Choroid plexus epithelial cell (primary cell): ENCODE measurements around the gene ZNF135.
A peak's percentile ranks its signal among the peaks of the same experiment; 100 is the strongest.

ENCODE experiments used
- DNase-seq: peaks from one replicate; pipeline ENCODE4 v3.0.0-alpha.2; 2010; ENCODE audit warnings: low read depth
- H3K4me3 ChIP-seq: 2 replicates; pipeline ENCODE4 v1.5.1; 2011; ENCODE audit warnings: low read depth, mild to moderate bottlenecking, control low read depth, low read length, moderate library complexity
- CTCF ChIP-seq: conservative IDR thresholded peaks from 2 replicates; pipeline ENCODE4 v1.5.1; 2011; ENCODE audit warnings: low read depth, mild to moderate bottlenecking, control low read depth, inconsistent platforms, low read length, moderate library complexity

Gene ZNF135

DNA sequence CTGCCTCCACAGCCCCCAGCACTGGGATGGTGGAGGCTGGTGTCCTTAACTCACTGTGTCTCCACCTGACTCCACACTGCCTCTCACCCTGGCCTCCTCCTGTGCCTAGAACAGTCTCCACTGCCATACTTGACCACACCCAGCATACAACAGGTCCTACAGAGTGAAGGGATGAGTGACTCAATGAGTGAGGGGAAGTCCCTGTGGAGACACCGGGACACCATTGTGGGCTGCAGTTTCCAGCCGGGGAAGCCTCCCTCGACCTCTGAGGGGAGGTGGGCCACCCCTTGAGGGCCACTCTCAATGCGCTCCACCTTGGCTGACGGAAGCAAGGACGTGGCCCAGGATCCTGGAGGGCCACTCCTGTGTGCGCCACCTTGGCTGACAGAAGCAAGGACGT is 2.8 kb upstream of the ZNF135 start:
- no peak for TF ChIP-seq CTCF
- no peak for DNase-seq
- H3K4me3 ChIP-seq, result no peak overlapping the region

DNA sequence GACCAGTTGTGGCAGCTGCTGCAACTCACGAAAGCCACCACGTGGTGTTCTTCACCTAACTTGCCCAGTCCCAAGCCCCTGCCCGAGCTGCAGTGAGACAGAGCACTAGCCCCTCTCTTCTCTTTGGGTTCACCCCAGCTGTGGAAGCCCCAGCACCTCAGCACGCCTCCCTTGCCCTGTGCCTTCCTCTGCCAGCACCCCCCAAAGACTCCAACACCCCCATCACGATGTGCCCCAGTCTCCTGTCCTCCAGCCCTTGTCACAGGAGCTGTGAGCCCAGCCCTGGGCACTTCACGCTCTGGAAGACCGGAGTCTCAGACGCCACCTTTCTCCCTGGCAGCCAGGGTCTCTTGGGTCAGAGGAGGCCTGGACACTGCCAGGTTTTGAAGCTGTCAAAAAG is 2.2 kb upstream of the ZNF135 start:
- TF ChIP-seq CTCF, result no peak
- no peak for DNase-seq
- no peak overlapping the region for H3K4me3 ChIP-seq

- DNase-seq, result no peak
- H3K4me3 ChIP-seq, result no peak overlapping the region
- no peak for TF ChIP-seq CTCF
These were observed 615 bp upstream of the ZNF135 start for GRCh38 chr19:58058467-58058866.

DNA sequence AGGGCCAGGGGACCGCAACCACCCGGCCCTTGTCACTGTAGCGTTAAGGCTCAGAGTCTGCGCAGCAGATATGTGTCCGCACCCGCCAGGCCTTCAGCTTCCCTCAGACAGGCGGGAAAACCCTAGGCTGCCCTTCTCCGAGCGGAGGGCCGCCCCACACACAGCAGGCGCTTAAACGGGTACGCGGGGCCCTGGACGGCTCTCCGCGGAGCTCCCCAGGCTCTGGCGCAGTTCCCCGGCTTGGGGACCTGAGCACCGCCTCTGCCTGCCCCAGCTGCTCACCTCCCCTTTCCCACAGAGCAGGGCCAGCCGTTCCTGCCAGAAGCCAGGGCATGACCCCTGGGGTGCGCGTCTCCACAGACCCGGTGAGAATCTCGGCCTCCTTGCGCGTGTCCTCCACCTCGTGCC is 593 bp downstream of the ZNF135 start:
- no peak for DNase-seq
- H3K4me3 ChIP-seq, result peak overlapping the region; percentile 63
- no peak for TF ChIP-seq CTCF

DNA sequence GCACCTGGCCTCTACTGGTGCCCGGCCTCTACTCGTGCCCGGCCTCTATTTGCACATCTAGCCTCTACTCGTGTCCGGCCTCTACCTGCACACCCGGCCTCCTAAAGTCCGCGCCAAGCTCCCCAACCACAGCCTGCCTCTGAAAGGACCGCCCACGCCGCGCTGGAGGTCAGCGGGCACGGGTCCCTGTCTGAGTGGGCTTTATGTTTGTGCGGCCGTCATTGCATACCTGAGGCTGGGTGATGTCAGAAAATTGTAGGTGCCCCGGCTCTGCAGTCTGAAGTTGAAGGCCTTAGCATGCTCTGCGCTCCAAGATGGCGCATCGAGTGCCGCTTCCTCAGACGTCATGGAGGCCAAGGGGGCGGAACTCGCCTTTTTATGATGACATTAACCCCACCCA is 1.1 kb downstream of the ZNF135 start:
- no peak for DNase-seq
- TF ChIP-seq CTCF, result no peak
- H3K4me3 ChIP-seq, result no peak overlapping the region

DNA sequence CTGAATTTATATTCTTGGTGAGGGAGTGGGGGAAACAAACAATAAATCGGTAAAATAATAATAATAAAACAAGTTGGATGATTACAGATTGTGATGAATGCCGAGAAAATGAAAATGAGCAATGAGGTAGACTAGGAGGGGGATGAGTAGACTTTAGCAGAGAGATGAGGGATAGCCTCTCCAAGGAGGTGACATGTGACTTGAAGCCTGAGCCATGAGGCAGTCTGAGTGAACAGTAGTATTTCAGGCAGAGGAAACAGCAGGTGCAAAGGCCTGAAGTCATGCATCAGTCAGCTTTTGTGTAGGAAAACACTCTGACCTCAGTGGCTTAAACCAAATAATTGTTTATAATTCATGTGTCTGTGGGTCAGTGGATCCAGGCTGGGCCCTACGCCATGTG is 4.6 kb downstream of the ZNF135 start:
- no peak for DNase-seq
- no peak for TF ChIP-seq CTCF

DNA sequence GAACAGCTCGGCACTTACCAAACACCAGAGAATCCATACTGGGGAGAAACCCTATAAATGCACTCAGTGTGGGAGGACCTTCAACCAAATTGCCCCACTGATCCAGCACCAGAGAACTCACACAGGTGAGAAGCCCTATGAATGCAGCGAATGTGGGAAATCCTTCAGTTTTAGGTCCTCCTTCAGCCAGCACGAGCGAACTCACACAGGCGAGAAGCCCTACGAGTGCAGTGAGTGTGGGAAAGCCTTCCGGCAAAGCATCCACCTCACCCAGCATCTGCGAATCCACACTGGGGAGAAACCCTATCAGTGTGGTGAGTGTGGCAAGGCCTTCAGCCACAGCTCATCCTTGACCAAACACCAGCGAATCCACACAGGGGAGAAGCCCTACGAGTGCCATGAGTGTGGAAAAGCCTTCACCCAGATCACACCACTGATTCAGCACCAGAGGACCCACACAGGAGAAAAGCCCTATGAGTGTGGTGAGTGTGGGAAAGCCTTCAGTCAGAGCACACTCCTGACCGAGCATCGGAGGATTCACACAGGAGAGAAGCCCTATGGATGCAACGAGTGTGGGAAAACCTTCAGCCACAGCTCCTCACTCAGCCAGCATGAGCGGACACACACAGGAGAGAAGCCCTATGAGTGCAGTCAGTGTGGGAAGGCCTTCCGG is 8.3 kb downstream of the ZNF135 start:
- no peak overlapping the region for H3K4me3 ChIP-seq
- DNase-seq, result peak; percentile 9
- TF ChIP-seq CTCF, result no peak

More for the DNA sequence above, 4.6 kb downstream of the ZNF135 start:
- no peak overlapping the region for H3K4me3 ChIP-seq
